ENCODE results near the gene TMEM170B. TPM values are rescaled to one million over a fixed set of nuclear protein-coding genes. Genes with fewer than 3 reads are reported as not detected.

The TMEM170B gene
- polyA plus RNA-seq, 3 donors: 11.7 to 33.4 (median 19.7) TPM

GRCh38 chr6:11522812-11523605, 14.5 kb upstream of the TMEM170B start:
- H2AFZ ChIP-seq (ENCODE audit: insufficient read depth, low read depth, low read length, poor library complexity, severe bottlenecking): no peak overlapping the region
- H3K9me3 ChIP-seq (replicated peaks in 1 of 2; ENCODE audit: control insufficient read depth in 1 of 2, insufficient read depth in 1 of 2, low read length in 2 of 2): no peaks in the 10 kb centered on the region
- no peak overlapping the region for H3K9ac ChIP-seq (ENCODE audit: insufficient read depth, low read length, poor library complexity, severe bottlenecking)
- WGBS (ENCODE audit: insufficient coverage): 54% methylated on average over 4 of the region's 4 CpGs
- Mint-ChIP-seq H3K27me3 (ENCODE audit: low read depth in 3 of 3) (no peaks in the 10 kb centered on the region), H3K9me3 (peaks cover 0 to 4% (median 0%) of the 10 kb centered on the region in 7 donors), H3K36me3 (peaks cover 0 to 6% of the 10 kb centered on the region in 2 donors), H3K4me3 (no peak overlapping the region), H3K4me1 (peaks cover 52% of the 10 kb centered on the region), H3K27ac (no peak overlapping the region)
- H3K27me3 ChIP-seq (ENCODE audit: control insufficient read depth in 2 of 2, insufficient read depth in 2 of 2, low read length in 2 of 2): no peaks in the 10 kb centered on the region
- H3K4me3 ChIP-seq (replicated peaks in 1 of 3; ENCODE audit: low read depth in 2 of 3, low read length in 3 of 3): peak overlapping the region in 1 of 3 experiments; percentile 26
- no peaks in the 10 kb centered on the region for H4K20me1 ChIP-seq (ENCODE audit: insufficient read depth, low read length)
- H3K36me3 ChIP-seq (replicated peaks in 1 of 2; ENCODE audit: control insufficient read depth in 1 of 2, insufficient read depth in 2 of 2, low read length in 2 of 2): no peaks in the 10 kb centered on the region
- H3K27ac ChIP-seq (ENCODE audit: low read depth in 1 of 2, low read length in 2 of 2): peak overlapping the region; percentile 60 to 98
- DNase-seq: peak; percentile 55 to 81 (median 81)
- TF ChIP-seq CTCF (IDR thresholded peaks at IDR 0.05): no peak
- H3K4me1 ChIP-seq (ENCODE audit: control insufficient read depth in 1 of 2, insufficient read depth in 2 of 2, low read length in 2 of 2): peaks cover 79 to 93% of the 10 kb centered on the region in 2 donors
- H3K79me2 ChIP-seq (ENCODE audit: insufficient read depth, low read length): peaks cover 32% of the 10 kb centered on the region
- H3K4me2 ChIP-seq (replicated peaks; ENCODE audit: extremely low read depth, low read length, poor library complexity, severe bottlenecking): peak overlapping the region; percentile 33
- intact Hi-C loops (cut with micrococcal nuclease): no loop called here

GRCh38 chr6:11525468-11526155, 11.9 kb upstream of the TMEM170B start:
- H3K9me3 ChIP-seq (replicated peaks in 1 of 2; ENCODE audit: control insufficient read depth in 1 of 2, insufficient read depth in 1 of 2, low read length in 2 of 2): no peaks in the 10 kb centered on the region
- intact Hi-C loops (cut with micrococcal nuclease): no loop called here
- H3K27me3 ChIP-seq (ENCODE audit: control insufficient read depth in 2 of 2, insufficient read depth in 2 of 2, low read length in 2 of 2): no peaks in the 10 kb centered on the region
- Mint-ChIP-seq H3K4me3 (peak overlapping the region in 1 of 2 donors; percentile 11), H3K27me3 (ENCODE audit: low read depth in 3 of 3) (peaks cover 0 to 1% (median 0%) of the 10 kb centered on the region in 3 donors), H3K4me1 (peaks cover 44% of the 10 kb centered on the region), H3K9me3 (peaks cover 0 to 2% (median 0%) of the 10 kb centered on the region in 7 donors), H3K36me3 (peaks cover 0 to 1% of the 10 kb centered on the region in 2 donors), H3K27ac (peak overlapping the region in 4 of 7 donors; percentile 93 to 95 (median 94))
- peak; percentile 95 to 99 (median 98) for DNase-seq
- no peak overlapping the region for H2AFZ ChIP-seq (ENCODE audit: insufficient read depth, low read depth, low read length, poor library complexity, severe bottlenecking)
- peaks cover 25% of the 10 kb centered on the region for H3K79me2 ChIP-seq (ENCODE audit: insufficient read depth, low read length)
- H3K36me3 ChIP-seq (replicated peaks in 1 of 2; ENCODE audit: control insufficient read depth in 1 of 2, insufficient read depth in 2 of 2, low read length in 2 of 2): no peaks in the 10 kb centered on the region
- TF ChIP-seq CTCF (IDR thresholded peaks at IDR 0.05): no peak
- peak overlapping the region; percentile 28 for H3K4me2 ChIP-seq (replicated peaks; ENCODE audit: extremely low read depth, low read length, poor library complexity, severe bottlenecking)
- H3K4me1 ChIP-seq (ENCODE audit: control insufficient read depth in 1 of 2, insufficient read depth in 2 of 2, low read length in 2 of 2): peaks cover 70 to 83% of the 10 kb centered on the region in 2 donors
- H3K4me3 ChIP-seq (replicated peaks in 1 of 3; ENCODE audit: low read depth in 2 of 3, low read length in 3 of 3): peak overlapping the region in 1 of 3 experiments; percentile 32
- no peaks in the 10 kb centered on the region for H4K20me1 ChIP-seq (ENCODE audit: insufficient read depth, low read length)
- peak overlapping the region; percentile 73 to 98 for H3K27ac ChIP-seq (ENCODE audit: low read depth in 1 of 2, low read length in 2 of 2)
- no CpG with 5 or more reads among the region's 2 CpGs for WGBS (ENCODE audit: insufficient coverage)
- peak overlapping the region; percentile 37 for H3K9ac ChIP-seq (ENCODE audit: insufficient read depth, low read length, poor library complexity, severe bottlenecking)
